Right lobe of liver (tissue), 4 donors: Measurements from ENCODE around the gene PIWIL4.

Experiments
- CTCF ChIP-seq, 4 donors: fragments of 200-600 bp in 3 of 4; fragments of 450-650 bp in 1 of 4; IDR thresholded peaks; one replicate each; pipeline versions ENCODE4 v1.5.1 to v1.8.0; 2016 to 2022; ENCODE audit warnings: antibody characterized with exemption in 4 of 4, mild to moderate bottlenecking in 2 of 4
- POLR2A ChIP-seq: fragments of 450-650 bp; IDR thresholded peaks from one replicate; pipeline ENCODE4 v1.6.1; 2017; ENCODE audit warnings: antibody characterized with exemption, mild to moderate bottlenecking
- donor health status: DM: no; HTN: no; CAD: no.
- donor health status: DM: no; HTN: no; CAD: no.
- donor health status: DM: no; HTN: yes; CAD: no.

- TF ChIP-seq CTCF (IDR thresholded peaks at IDR 0.05) (no peak), POLR2A (no peak)
Measured at GRCh38 chr11:94568717-94569116, 1.5 kb downstream of the PIWIL4 start.
